GM21619 (cell line): Measurements from ENCODE around the gene KLHL6.
"Not testable (repeated sequence)": the region's sequence is repeated elsewhere in the genome, so short reads cannot be mapped to it uniquely, and the experiment has no call there.

Source experiments
- ATAC-seq: cut with Tn5 transposase; IDR thresholded peaks from one replicate; pipeline ENCODE4 v1.9.1; 2021; ENCODE audit not compliant: unreplicated experiment

KLHL6 gene

DNA sequence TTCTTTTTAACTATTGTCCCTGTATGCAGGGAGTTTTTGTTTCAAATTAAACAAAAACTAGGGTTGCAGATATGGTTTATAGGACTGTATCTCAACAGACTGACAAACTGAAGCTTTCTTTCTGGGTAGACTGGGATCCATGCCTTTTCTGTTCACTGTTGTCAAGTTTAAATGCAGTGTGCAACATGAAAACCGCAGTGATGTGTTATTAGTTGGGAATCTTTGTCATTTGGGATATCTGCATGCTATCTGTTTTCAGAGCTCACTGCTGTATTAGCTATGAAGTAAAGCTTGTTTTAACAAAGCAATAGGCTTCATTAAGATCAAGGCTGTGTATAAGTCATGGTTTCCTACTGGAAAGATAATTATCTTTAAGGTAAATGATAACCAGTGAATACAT is 105.7 kb downstream of the KLHL6 start:
- ATAC-seq, result no peak

DNA sequence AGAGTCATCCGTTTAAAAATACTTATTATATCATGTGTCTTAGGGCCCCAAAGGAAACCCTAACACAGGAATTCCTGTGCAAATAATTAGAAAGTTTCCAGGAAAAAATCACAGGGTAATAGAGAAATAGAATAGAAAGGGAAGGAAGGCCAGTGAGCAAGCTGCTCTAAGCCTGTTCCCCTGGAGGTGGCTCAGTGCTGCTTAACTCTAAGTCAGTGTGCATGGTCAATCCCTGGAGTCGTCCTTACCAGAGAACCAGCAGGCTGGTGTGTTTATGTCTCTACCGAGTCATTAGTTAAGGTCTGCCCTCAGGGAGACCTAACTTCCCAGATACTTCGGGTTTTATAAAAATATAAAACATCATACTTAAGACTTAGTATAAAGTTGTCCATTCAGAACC is 106.1 kb downstream of the KLHL6 start:
- ATAC-seq, result no peak

DNA sequence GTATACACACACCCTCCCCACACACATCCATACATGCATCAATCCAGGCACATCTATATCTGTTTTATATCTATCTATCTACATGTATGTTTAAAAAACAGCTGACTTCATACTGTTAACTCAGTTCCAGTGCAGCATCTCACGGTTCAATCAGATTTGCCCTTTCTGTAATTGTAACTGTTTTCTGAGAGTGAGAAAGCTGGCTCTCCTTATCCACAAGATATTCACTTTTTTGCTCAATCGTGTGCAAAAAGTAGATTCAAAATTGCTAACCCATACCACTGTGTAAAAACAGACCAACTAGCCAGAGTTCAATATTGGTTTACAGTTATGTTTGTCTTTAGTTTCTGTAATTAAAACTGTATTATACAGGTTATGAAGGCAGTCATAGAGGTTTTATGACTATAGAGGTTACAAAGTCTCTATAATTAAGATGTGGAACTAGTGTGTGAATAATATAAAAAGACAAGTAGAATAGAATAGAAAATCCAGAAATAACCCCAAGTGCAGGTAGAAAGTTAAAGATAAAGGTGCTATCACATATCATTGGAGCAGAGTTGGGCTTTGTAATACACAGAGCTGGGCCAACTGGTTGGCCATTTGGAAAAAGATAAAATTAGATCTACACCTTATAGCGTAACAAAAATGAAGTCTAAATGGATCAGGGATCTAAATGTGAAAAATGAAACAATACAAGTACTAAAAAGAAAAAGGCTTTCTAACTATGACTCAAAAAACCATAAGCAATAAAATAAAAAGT is 107.0 kb downstream of the KLHL6 start:
- ATAC-seq, result no peak

DNA sequence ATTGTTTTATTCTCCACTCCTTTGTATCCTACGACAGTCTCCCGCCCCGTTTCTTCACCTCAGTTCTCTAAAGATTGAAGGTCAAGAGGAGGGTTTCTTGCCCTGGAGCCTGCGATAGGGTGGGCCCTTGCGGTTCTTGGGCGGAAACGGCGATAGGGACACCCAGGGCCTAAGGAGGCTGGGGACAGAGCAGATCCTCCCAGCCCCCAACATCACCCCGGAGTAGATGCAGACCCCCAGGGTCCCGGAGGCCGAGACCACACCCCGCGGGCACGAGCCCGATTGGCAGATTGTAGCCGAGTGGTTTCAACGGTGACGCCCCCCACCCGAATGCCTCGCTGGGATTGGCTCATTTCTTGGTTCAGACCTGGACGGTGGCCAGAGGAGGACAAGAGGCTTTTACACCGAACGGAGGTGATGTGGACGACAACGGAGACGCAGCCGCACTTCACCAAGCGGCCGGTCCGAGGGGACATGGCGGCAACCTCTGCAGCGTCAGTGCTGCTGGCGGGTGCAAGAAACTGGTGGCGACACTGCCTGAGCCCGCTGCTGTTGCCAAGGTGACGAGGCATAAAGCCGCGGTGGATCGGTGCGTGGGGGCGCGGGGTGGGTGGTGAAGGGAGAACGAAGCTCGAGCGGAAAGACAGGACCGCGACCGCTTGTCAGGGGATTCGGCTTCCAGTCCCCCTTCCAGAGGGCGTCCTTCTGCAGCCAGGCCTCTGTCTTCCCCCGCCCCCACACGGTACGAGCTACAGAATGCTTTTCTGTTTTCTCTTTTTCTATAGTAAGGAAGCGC is 108.1 kb downstream of the KLHL6 start:
- ATAC-seq, result peak; percentile 86

DNA sequence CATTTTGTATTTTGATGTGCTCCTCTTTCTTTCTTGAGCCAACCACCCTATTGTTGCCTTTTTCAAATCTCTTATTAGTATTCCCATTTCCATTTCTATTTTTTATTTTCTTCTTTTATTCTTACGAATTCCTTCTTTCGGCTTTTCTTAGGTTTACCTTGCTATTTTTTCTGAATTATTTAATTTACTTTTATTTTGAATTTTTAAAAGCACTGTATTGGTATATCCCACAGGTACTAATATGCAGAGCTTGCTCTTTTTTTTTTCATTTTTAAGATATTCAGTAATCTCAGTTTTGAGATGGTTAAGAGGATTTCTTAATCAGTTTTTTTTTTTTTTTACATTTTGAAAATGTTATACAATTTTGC is 108.7 kb downstream of the KLHL6 start:
- no peak for ATAC-seq

DNA sequence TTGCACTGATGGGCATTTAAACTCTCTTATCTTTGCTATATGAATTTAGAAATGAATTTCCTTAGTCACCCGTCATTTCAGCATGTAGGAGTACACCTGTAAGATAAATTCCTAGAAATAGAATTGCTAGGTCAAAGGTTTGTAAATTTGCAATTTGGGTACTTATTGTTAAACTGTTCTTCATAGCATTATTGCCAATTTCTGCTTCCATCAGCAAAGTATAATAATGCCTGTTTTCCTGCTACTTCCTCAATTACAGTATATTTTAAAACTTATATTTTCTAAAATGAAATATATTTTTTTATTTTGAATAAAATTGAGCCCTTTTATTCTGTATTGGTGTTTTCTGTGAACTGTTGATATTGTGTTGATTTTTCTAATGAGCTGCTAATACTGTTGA is 110.8 kb downstream of the KLHL6 start:
- no peak for ATAC-seq

DNA sequence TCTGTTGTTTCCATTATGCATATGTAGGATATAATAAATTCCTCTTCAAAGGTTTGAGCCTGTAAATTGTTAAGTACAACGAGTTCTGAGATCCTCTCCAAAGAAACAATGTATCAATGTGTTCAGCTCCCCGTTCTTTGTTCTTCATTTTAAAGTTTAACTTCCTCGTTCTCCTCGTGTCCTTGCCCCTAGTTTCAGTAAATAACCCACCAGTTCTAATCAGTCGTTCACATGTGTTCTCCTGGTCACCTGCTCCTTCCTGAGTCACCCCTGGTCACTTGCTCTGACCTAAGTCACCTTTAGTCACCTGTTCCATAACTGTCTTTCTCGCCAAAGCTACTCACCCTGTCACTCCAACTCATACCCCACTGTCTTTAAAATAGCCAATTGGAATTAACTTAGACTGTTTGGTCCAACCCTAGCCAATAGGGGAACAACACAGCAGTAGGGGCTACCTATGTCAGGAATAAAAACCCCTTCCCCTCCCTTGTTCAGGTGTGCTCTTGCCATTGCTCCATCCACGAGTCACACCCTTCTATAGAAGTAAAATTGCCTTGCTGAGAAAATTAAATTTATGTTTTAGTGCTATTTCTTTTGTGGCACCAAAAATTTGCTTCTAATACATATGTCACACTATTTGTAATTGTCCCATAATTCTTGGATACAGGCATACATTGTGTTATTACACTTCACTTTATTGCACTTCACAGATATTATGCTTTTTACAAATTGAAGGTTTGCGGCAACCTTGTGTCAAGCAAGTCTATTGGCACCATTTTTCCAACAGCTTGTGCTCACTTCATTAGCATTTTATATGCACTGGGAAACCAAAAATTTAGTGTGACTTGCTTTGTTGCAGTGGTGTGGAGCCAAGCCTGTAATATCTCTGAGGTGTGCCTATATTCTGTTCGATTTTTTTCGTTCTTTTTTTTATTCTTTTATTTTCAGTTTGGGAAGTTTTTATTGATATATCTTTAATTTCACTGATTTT is 111.8 kb downstream of the KLHL6 start:
- no peak for ATAC-seq

DNA sequence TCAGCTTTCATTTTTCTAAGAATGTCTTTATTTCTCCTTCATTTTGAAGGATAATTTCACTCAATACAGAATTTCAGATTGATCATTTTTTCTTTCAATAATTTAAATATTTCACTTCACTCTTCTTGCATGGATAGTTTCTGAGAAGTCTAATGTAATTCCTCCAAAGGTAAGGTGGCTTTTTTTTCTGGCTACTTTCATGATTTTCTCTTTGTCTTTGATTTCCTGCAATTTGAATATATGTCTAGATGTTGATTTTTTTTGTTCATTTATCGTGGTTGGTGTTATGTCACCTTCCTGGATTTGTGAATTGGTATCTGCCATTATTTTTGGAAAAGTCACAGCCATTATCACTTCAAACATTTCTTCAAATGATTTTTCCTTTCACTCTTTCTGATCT is 112.5 kb downstream of the KLHL6 start:
- no peak for ATAC-seq

DNA sequence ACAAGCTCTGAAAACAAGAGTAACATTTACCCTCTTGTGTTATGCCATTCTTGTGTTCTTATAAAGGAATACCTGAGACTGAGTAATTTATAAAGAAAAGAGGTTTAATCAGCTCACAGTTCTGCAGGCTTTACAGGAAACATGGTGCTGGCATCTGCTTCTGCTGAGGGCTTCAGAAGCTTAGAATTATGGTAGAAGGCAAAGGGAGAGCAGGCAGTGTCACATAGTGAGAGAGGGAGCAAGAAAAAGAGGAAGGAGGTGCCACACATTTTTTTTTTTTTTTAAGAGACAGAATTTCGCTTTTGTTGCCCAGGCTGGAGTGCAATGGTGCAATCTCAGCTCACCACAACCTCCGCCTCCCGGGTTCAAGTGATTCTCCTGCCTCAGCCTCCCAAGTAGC is 115.0 kb downstream of the KLHL6 start:
- ATAC-seq, result not testable (repeated sequence)

DNA sequence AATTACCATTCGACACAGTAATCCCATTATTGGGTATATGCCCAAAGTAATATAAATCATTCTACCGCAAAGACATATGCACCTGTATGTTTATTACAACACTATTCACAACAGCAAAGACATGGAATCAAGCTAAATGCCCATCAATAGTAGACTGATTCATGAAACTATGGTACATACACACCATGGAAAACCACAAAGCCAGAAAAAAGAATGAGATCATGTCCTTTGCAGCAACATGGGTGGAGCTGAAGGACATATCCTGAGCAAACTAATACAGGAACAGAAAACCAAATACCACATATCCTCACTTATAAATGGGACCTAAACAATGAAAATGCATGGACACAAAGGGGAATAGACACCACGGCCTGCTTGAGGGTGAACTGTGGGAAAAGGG is 116.0 kb downstream of the KLHL6 start:
- ATAC-seq, result no peak

DNA sequence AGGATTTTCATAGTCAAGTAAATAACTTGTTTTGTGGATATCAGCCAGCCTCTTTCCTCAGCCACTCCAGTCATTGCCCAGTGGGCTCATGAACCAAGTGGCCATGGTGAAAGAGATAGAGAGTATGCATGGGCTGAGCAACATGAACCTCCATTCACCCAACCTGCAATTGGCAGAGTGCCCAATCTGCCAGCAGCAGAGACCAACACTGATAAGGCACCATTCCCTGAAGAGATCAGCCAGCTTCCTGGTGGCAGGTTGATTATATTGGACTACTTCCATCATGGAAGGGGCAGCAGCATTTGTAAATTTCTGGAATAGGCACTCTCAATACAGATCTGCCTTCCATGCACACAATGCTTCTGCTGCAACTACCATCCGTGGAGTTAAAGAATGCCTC is 116.8 kb downstream of the KLHL6 start:
- no peak for ATAC-seq

DNA sequence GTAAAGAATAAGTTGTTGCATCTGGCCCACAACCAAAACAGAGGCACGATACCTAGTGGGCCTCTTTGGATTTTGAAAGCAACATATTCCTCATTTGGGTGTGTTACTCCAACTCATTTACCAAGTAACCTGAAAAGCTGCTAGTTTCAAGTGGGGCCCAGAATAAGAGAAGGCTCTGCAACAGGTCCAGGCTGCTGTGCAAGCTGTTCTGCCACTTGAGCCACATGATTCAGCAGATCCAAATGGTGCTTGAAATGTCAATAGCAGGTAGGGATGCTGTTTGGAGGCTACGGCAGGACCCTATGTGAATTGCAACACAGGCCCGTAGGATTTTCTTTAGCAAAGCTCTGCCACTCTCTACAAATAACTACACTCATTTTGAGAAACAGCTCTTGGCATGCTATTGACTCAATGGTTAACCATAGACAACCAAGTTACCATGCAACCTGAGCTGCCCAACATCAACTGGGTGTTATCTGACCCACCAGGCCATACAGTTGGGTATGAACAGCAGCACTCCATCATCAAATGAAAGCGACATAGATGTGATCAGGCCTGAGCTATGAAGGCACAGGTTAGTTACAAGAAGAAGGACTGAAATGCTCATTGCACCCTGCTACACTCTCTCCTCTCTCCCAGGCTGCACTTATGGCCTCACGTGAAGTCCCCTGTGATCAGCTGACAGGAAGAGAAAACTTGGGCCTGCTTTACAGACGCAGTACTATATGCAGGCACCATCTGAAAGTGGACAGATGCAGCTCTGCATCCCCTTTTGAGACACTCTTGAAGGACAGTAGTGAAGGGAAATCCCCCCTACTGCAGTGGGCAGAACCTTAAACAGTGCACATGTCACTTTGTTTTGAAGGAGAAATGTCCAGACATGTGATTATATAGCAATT is 117.6 kb downstream of the KLHL6 start:
- ATAC-seq, result no peak
